Mesenchymal stem cell (in vitro differentiated cells and primary cell): Measurements from ENCODE around the gene DHTKD1.
"Not testable (repeated sequence)": the region's sequence is repeated elsewhere in the genome, so short reads cannot be mapped to it uniquely, and the experiment has no call there.

Experiments used
- DNase-seq: peaks from one replicate; pipeline ENCODE4 v3.0.0-alpha.2; 2013
- H2AFZ ChIP-seq: one replicate; pipeline ENCODE4 v1.6.1; 2013; ENCODE audit warnings: low read depth, mild to moderate bottlenecking, control low read depth, inconsistent platforms, low read length, moderate library complexity
- H2AK5ac ChIP-seq: 2 replicates; pipeline ENCODE4 v1.6.1; 2013; ENCODE audit warnings: low read length, moderate library complexity, mild to moderate bottlenecking, inconsistent platforms; ENCODE audit not compliant: severe bottlenecking
- H2BK120ac ChIP-seq: one replicate; pipeline ENCODE4 v1.6.1; 2013; ENCODE audit warnings: low read depth, mild to moderate bottlenecking, inconsistent platforms, low read length, moderate library complexity
- H2BK12ac ChIP-seq, 2 experiments: one replicate each; pipeline ENCODE4 v1.6.1; 2013; ENCODE audit warnings: inconsistent platforms in 2 of 2, low read length in 2 of 2, mild to moderate bottlenecking in 2 of 2, moderate library complexity in 2 of 2, control low read depth in 1 of 2
- H2BK15ac ChIP-seq: one replicate; pipeline ENCODE4 v1.6.1; 2013; ENCODE audit warnings: mild to moderate bottlenecking, low read depth, inconsistent platforms; ENCODE audit not compliant: poor library complexity, severe bottlenecking
- H2BK5ac ChIP-seq: 2 replicates; pipeline ENCODE4 v1.6.1; 2013; ENCODE audit warnings: low read depth, mild to moderate bottlenecking, low read length, control low read depth, inconsistent platforms; ENCODE audit not compliant: poor library complexity, severe bottlenecking
- H3K14ac ChIP-seq, 2 experiments: one replicate each; pipeline ENCODE4 v1.6.1; 2013; ENCODE audit warnings: inconsistent platforms in 2 of 2, low read length in 2 of 2, control low read depth in 1 of 2, mild to moderate bottlenecking in 1 of 2, moderate library complexity in 1 of 2
- H3K18ac ChIP-seq, 2 experiments: one replicate each; pipeline ENCODE4 v1.6.1; 2013; ENCODE audit warnings: inconsistent platforms in 2 of 2, low read length in 2 of 2, control low read depth in 1 of 2, low read depth in 1 of 2, mild to moderate bottlenecking in 1 of 2
- H3K23ac ChIP-seq, 2 experiments: one replicate each; pipeline ENCODE4 v1.6.1; 2013; ENCODE audit warnings: inconsistent platforms in 2 of 2, low read length in 2 of 2, mild to moderate bottlenecking in 2 of 2, moderate library complexity in 2 of 2, control low read depth in 1 of 2
- H3K27ac ChIP-seq: 2 replicates; pipeline ENCODE4 v1.5.1; 2013; ENCODE audit warnings: mild to moderate bottlenecking, moderate library complexity, low read length, control low read depth, inconsistent platforms; ENCODE audit not compliant: poor library complexity, severe bottlenecking
- H3K27me3 ChIP-seq, 2 experiments: 2 replicates each; pipeline versions ENCODE4 v1.6.1 to v1.7.0; 2013; ENCODE audit warnings: low read length in 2 of 2, mild to moderate bottlenecking in 2 of 2, moderate library complexity in 2 of 2, control low read depth in 1 of 2, inconsistent platforms in 1 of 2; ENCODE audit not compliant: control insufficient read depth in 1 of 2, insufficient read depth in 1 of 2
- H3K36me3 ChIP-seq, 2 experiments: 2 replicates each; pipeline versions ENCODE4 v1.6.1 to v1.7.0; 2013; ENCODE audit warnings: low read length in 2 of 2, control low read depth in 1 of 2, inconsistent platforms in 1 of 2, low read depth in 1 of 2, mild to moderate bottlenecking in 1 of 2; ENCODE audit not compliant: insufficient read depth in 2 of 2, control insufficient read depth in 1 of 2
- H3K4ac ChIP-seq, 2 experiments: one replicate each; pipeline ENCODE4 v1.6.1; 2013; ENCODE audit warnings: inconsistent platforms in 2 of 2, low read length in 2 of 2, mild to moderate bottlenecking in 2 of 2, moderate library complexity in 2 of 2, control low read depth in 1 of 2, low read depth in 1 of 2
- H3K4me1 ChIP-seq: 2 replicates; pipeline ENCODE4 v1.6.1; 2013; ENCODE audit warnings: low read depth, low read length, control low read depth; ENCODE audit not compliant: control insufficient read depth, insufficient read depth
- H3K4me2 ChIP-seq: 2 replicates; pipeline ENCODE4 v1.6.1; 2013; ENCODE audit warnings: low read length, mild to moderate bottlenecking, inconsistent platforms; ENCODE audit not compliant: poor library complexity, severe bottlenecking
- H3K4me3 ChIP-seq, 2 experiments: 2 replicates each; pipeline versions ENCODE4 v1.5.1 to v1.7.0; 2013; ENCODE audit warnings: low read length in 2 of 2, mild to moderate bottlenecking in 2 of 2, control low read depth in 1 of 2, low read depth in 1 of 2; ENCODE audit not compliant: insufficient read depth in 1 of 2
- H3K79me1 ChIP-seq: replicated peaks from 2 replicates; pipeline ENCODE4 v1.6.1; 2013; ENCODE audit warnings: mild to moderate bottlenecking, control low read depth, low read length, inconsistent platforms; ENCODE audit not compliant: poor library complexity, severe bottlenecking
- H3K9ac ChIP-seq: 2 replicates; pipeline ENCODE4 v1.7.0; 2013; ENCODE audit warnings: mild to moderate bottlenecking, low read length, moderate library complexity
- H3K9me3 ChIP-seq: 2 replicates; pipeline ENCODE4 v1.7.0; 2013; ENCODE audit warnings: mild to moderate bottlenecking, low read length; ENCODE audit not compliant: control insufficient read depth
- H4K8ac ChIP-seq: one replicate; pipeline ENCODE4 v1.6.1; 2013; ENCODE audit warnings: inconsistent platforms, mild to moderate bottlenecking, low read length, moderate library complexity
- H4K91ac ChIP-seq: one replicate; pipeline ENCODE4 v1.6.1; 2013; ENCODE audit warnings: mild to moderate bottlenecking, low read length, inconsistent platforms
- WGBS: methylation state at CpG from one replicate; pipeline ENCODE4 v1.1.7; 2013; ENCODE audit warnings: mixed read lengths; 5-methylcytosine and 5-hydroxymethylcytosine counted together

Gene DHTKD1

DNA sequence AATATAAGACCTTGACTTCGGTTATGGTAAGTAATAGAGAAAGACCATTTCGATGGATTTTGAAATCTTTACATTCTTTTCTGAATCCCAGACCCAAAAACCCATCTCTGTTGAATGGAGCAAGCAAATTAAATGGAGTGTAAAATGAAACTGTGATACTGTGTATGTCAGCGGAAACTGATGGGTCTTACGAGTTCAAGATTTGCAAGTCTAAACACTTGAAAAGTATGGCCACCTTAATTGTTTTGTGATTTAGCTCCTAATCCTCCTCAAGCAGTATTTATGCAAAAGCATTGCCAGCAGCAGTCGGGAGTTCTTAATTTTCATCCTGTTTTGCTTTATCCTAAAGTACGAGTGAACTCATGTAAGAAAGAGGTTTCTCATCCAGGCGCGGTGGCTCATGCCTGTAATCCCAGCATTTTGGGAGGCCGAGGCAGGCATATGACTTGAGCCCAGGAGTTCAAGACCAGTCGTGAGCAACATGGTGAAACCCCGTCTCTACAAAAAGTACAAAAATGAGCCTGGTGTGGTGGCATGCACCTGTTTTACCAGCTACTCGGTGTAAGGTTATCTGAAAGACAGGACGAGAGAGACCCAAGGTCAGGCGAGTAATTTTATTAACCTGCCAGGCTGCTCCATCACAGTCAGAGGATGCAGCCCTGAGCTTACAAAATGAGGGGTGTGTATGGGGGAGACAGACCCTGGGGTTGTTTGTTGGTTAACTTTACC, 5.8 kb upstream of the DHTKD1 start:
- Histone ChIP-seq H2AFZ (no peak overlapping the region), H4K8ac (peak overlapping the region; percentile 41), H3K4me3 (no peak overlapping the region), H3K4me2 (no peak overlapping the region), H3K14ac (no peak overlapping the region), H3K23ac (no peak overlapping the region), H3K9ac (no peak overlapping the region), H3K9me3 (no peaks in the 10 kb centered on the region), H2BK5ac (no peak overlapping the region), H2BK15ac (no peak overlapping the region), H3K27ac (no peak overlapping the region), H3K4me1 (peaks cover 4% of the 10 kb centered on the region), H4K91ac (no peak overlapping the region), H2BK12ac (no peak overlapping the region), H3K4ac (no peak overlapping the region), H3K18ac (no peak overlapping the region), H3K36me3 (no peaks in the 10 kb centered on the region), H2BK120ac (no peak overlapping the region), H2AK5ac (no peak overlapping the region), H3K79me1 (no peaks in the 10 kb centered on the region), H3K27me3 (no peaks in the 10 kb centered on the region)
- 80% methylated on average over 12 of the region's 14 CpGs for WGBS
- DNase-seq: no peak

DNA sequence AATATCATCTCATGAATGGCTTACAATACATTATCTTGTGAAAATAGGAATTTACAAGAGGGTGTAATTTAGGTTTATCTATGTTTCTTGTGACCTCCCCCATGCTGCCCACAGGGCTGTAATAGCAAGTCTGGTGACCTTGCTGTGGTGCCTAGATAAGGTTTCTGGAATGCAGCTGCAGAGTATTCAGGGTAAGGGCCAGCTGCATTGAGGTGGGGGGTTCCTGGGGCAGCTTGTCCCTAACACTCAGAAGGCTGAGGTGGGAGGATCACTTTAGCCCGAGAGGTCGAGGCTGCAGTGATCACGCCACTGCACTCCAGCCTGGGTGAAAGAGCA, 5.3 kb upstream of the DHTKD1 start:
- H3K36me3 ChIP-seq: no peaks in the 10 kb centered on the region
- H3K79me1 ChIP-seq: no peaks in the 10 kb centered on the region

DNA sequence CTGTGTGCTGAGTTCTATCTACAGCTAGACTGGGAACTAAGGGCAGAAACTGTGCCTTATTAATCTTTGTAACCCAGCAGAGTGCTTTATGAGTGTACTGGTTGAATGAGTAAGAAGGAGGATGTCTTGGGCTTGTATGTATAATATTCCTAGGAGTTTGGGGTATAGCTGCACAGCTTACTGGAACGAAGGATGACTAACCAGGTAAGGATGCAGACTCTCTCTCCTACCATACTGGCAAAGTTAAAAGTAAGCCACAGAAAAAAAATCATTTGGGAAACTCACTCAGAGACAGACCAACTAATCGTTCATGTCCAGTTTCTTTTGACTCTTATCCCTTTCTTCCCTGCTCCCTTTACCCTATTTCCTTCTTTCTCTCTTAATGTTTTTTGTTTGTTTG, 1.4 kb upstream of the DHTKD1 start:
- H2AFZ ChIP-seq: no peak overlapping the region
- DNase-seq: peak; percentile 73
- no peak overlapping the region for H3K14ac ChIP-seq
- H3K23ac ChIP-seq: no peak overlapping the region
- no peak overlapping the region for H3K18ac ChIP-seq
- no peak overlapping the region for H4K91ac ChIP-seq
- no peak overlapping the region for H3K4me3 ChIP-seq
- no peak overlapping the region for H2BK120ac ChIP-seq
- peak overlapping the region; percentile 65 for H2AK5ac ChIP-seq
- H3K27ac ChIP-seq: peak overlapping the region; percentile 99
- no peaks in the 10 kb centered on the region for H3K27me3 ChIP-seq
- WGBS: 55% methylated on average over 2 of the region's 2 CpGs
- H3K4me2 ChIP-seq: no peak overlapping the region
- peaks cover 8% of the 10 kb centered on the region for H3K4me1 ChIP-seq
- no peak overlapping the region for H2BK15ac ChIP-seq
- no peaks in the 10 kb centered on the region for H3K36me3 ChIP-seq
- H2BK5ac ChIP-seq: peak overlapping the region; percentile 89
- no peak overlapping the region for H2BK12ac ChIP-seq
- H3K9ac ChIP-seq: no peak overlapping the region
- peak overlapping the region; percentile 62 for H4K8ac ChIP-seq
- H3K4ac ChIP-seq: peak overlapping the region in 1 of 2 experiments; percentile 69
- H3K79me1 ChIP-seq: peaks cover 10% of the 10 kb centered on the region
- no peaks in the 10 kb centered on the region for H3K9me3 ChIP-seq

More for the DNA sequence above, 5.3 kb upstream of the DHTKD1 start:
- Histone ChIP-seq H4K91ac (no peak overlapping the region), H2AFZ (no peak overlapping the region), H3K14ac (no peak overlapping the region), H3K27ac (no peak overlapping the region), H4K8ac (no peak overlapping the region), H3K27me3 (no peaks in the 10 kb centered on the region), H3K4me3 (no peak overlapping the region), H2BK5ac (no peak overlapping the region), H3K9ac (no peak overlapping the region), H3K18ac (no peak overlapping the region), H2BK120ac (no peak overlapping the region), H3K4me1 (peaks cover 4% of the 10 kb centered on the region), H3K4me2 (no peak overlapping the region), H2BK12ac (no peak overlapping the region), H3K9me3 (no peaks in the 10 kb centered on the region), H2BK15ac (no peak overlapping the region), H2AK5ac (peak overlapping the region; percentile 66), H3K23ac (no peak overlapping the region), H3K4ac (no peak overlapping the region)
- WGBS: no CpG with 5 or more reads among the region's 3 CpGs
- DNase-seq: no peak

DNA sequence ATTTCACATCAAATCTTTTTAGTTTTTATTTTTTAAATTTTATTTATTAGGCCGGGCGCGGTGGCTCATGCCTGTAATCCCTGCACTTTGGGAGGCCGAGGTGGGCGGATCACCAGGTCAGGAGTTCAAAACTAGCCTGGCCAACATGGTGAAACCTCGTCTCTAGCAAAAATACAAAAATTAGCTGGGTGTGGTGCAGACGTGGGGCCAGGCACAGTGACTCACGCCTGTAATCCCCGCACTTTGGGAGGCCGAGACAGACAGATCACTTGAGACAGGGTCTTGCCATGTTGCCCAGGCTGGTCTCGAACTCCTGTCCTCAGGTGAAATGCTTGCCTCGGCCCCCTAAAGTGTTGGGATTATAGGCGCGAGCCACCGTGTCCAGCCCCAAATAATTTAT, 2.7 kb downstream of the DHTKD1 start:
- peaks cover 18% of the 10 kb centered on the region for H3K79me1 ChIP-seq
- H3K4me1 ChIP-seq, H3K9me3 ChIP-seq: not testable (repeated sequence)

More for the DNA sequence above, 2.7 kb downstream of the DHTKD1 start:
- not testable (repeated sequence) for H3K4ac ChIP-seq, H2AFZ ChIP-seq, H2BK5ac ChIP-seq, H3K4me3 ChIP-seq, H2AK5ac ChIP-seq, H3K9ac ChIP-seq, H3K23ac ChIP-seq, H4K8ac ChIP-seq, H3K4me2 ChIP-seq, H4K91ac ChIP-seq, H3K27me3 ChIP-seq, H3K27ac ChIP-seq, H2BK12ac ChIP-seq, H3K18ac ChIP-seq, H3K14ac ChIP-seq, H2BK120ac ChIP-seq, DNase-seq, H3K36me3 ChIP-seq, H2BK15ac ChIP-seq
- 85% methylated on average over 12 of the region's 15 CpGs for WGBS
